Mesothelial cell of epicardium (in vitro differentiated cells): Measurements from ENCODE around the gene ACBD3. TPM values are rescaled to one million over a fixed set of nuclear protein-coding genes. Genes with fewer than 3 reads are reported as not detected.
A peak's percentile ranks its signal among the peaks of the same experiment; 100 is the strongest.

Experiments
- DNase-seq, 2 experiments: peaks; one replicate each; pipeline ENCODE4 v3.0.0; 2021; ENCODE audit warnings: low spot score in 2 of 2; ENCODE audit not compliant: unreplicated experiment in 2 of 2
- H3K27ac Mint-ChIP-seq: 2 replicates; pipeline ENCODE4 v1.8.0; 2021; ENCODE audit warnings: mixed read lengths
- H3K27me3 Mint-ChIP-seq: 2 replicates; pipeline ENCODE4 v1.8.0; 2021; ENCODE audit warnings: low read depth, mixed read lengths
- H3K36me3 Mint-ChIP-seq: 2 replicates; pipeline ENCODE4 v1.8.0; 2021; ENCODE audit warnings: mixed read lengths
- H3K4me1 Mint-ChIP-seq: 2 replicates; pipeline ENCODE4 v1.8.0; 2021; ENCODE audit warnings: mixed read lengths
- H3K4me3 Mint-ChIP-seq: 2 replicates; pipeline ENCODE4 v1.8.0; 2021; ENCODE audit warnings: mild to moderate bottlenecking, moderate library complexity, mixed read lengths
- H3K9me3 Mint-ChIP-seq: 2 replicates; pipeline ENCODE4 v1.8.0; 2021; ENCODE audit warnings: mixed read lengths
- total RNA-seq: library from RNA; stranded (reverse); gene quantifications from 3 replicates; pipeline ENCODE4 v1.2.1, GENCODE V29; 2021
- TF ChIP-seq, protein P1 (sequence below): fragments of 200-600 bp; sonication (generic); IDR thresholded peaks from one replicate; pipeline ENCODE4 v1.5.0; 2021; ENCODE audit warnings: antibody characterized with exemption; ENCODE audit not compliant: unreplicated experiment

The ACBD3 gene
- total RNA-seq, 1 donor from 2014 or later, result 44.7 TPM

DNA sequence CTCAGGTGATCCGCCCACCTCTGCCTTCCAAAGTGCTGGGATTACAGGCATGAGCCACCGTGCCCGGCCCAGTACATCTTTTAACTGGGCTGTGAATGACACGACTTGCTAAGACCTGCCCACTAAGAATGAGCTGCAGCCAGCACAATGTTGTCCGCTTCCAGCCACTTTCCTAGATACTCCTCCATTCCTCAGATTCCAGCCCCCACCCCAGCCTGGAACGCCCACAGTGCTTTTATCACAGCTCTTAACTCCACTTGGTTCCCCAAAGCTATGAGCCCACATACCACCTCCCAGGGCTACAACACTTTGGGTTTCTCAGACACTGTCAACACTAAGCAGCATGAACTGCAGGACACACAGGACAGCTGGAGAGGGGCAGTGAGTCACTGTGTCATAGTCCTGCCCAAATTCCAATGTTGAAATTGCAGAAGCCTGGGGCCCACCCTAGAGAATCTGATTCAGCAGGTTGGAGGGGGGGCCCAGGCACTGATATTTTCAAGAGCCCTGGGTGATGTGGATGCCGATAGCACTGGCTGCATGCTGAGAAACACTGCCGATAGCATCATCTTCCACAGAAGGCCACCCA lies 58.0 kb downstream of the ACBD3 start:
- TF ChIP-seq, protein P1, sequence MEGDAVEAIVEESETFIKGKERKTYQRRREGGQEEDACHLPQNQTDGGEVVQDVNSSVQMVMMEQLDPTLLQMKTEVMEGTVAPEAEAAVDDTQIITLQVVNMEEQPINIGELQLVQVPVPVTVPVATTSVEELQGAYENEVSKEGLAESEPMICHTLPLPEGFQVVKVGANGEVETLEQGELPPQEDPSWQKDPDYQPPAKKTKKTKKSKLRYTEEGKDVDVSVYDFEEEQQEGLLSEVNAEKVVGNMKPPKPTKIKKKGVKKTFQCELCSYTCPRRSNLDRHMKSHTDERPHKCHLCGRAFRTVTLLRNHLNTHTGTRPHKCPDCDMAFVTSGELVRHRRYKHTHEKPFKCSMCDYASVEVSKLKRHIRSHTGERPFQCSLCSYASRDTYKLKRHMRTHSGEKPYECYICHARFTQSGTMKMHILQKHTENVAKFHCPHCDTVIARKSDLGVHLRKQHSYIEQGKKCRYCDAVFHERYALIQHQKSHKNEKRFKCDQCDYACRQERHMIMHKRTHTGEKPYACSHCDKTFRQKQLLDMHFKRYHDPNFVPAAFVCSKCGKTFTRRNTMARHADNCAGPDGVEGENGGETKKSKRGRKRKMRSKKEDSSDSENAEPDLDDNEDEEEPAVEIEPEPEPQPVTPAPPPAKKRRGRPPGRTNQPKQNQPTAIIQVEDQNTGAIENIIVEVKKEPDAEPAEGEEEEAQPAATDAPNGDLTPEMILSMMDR, result no peak
- Mint-ChIP-seq H3K9me3 (peaks cover 5% of the 10 kb centered on the region), H3K36me3 (no peaks in the 10 kb centered on the region), H3K27ac (peak overlapping the region; percentile 89), H3K4me3 (no peak overlapping the region), H3K27me3 (peaks cover 2% of the 10 kb centered on the region), H3K4me1 (peaks cover 26% of the 10 kb centered on the region)
- DNase-seq, result no peak

DNA sequence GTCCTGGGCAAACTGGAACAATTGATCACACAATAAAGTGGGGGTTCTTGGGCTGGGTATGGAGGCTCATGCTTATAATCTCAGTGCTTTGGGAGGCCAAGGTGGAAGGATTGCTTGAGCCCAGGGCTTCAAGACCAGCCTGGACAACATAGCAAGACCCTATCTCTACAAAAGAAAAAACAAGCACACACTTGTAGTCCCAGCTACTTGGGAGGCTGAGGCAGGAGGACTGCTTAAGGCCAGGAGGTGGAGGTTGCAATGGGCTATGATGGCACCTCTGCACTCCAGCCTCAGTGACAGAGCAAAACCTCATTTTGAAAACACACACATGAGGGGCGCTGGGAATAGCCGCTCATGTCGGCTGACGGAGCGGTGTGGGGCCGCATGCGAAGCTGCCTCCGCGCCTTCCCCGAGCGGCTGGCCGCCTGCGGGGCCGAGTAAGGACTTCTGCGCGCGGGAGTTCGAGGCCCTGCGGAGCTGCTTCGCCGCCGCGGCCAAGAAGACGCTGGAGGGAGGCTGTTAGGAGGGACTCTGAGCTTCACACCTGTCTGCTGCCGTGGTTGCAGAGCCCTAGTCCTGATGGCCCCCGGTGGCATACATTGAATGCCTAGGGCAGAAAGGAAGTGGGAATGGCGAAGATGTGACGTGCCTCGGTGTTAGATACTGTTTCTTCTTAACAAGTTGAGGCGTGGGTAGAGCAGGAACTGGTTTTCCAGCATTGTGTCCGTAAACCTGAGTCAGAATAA lies 59.5 kb downstream of the ACBD3 start:
- H3K4me1 Mint-ChIP-seq, result peaks cover 22% of the 10 kb centered on the region
- peaks cover 5% of the 10 kb centered on the region for H3K9me3 Mint-ChIP-seq
- TF ChIP-seq, protein P1, result no peak
- H3K27ac Mint-ChIP-seq, result peak overlapping the region; percentile 76
- no peak for DNase-seq
- H3K36me3 Mint-ChIP-seq, result no peaks in the 10 kb centered on the region
- H3K27me3 Mint-ChIP-seq, result peaks cover 7% of the 10 kb centered on the region
- H3K4me3 Mint-ChIP-seq, result no peak overlapping the region

DNA sequence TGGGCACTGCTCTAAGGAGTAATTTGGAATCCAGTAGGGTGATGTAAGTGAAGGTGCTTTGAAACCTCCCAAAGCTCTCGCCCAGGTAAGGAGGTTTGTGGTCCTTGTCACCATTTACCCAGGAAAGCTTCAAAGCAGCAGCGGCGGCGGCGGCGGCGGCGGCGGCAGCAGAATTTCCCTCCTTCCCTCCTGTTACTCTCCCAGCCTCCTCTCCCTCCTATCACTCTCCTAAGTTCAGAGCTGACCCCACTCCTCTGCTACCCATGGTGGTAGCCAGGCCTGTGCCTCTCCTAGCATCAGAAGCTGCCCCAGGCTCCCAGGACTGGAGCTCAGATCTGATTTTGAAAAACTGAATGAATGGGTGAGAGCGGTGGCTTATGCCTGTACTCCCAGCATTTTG lies 60.7 kb downstream of the ACBD3 start:
- DNase-seq, result no peak
- H3K36me3 Mint-ChIP-seq, result no peaks in the 10 kb centered on the region
- TF ChIP-seq, protein P1, result no peak
- peaks cover 4% of the 10 kb centered on the region for H3K9me3 Mint-ChIP-seq
- H3K27ac Mint-ChIP-seq, result no peak overlapping the region
- H3K27me3 Mint-ChIP-seq, result peaks cover 7% of the 10 kb centered on the region
- no peak overlapping the region for H3K4me3 Mint-ChIP-seq
- peaks cover 26% of the 10 kb centered on the region for H3K4me1 Mint-ChIP-seq

DNA sequence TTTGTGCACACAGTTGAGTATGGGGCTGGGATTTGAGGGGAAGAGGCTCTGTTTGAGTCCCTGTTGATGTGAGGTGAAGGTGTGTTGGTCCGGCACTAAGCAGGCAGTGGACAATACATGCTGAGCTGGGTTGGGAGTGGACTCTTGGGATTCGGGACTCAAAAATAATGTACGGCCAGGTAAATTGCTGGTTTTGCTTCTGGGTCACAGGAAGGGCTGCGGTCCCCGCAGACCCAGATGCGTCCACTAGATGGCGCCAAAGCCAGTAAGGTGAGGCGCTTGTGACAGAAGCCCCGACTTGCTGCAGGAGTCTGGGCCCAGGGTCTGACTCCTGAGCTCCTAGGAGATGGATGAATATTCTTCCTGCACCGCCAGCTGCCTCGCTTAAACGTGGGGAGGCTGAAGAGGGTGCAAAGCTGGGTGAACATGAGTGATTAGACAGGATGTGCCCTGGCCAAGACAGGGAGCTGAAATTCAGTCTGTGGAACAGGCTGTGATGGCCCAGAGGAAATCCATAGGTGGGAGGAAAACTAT lies 61.4 kb downstream of the ACBD3 start:
- Mint-ChIP-seq H3K27ac (no peak overlapping the region), H3K27me3 (peaks cover 7% of the 10 kb centered on the region), H3K4me1 (peaks cover 28% of the 10 kb centered on the region), H3K9me3 (no peaks in the 10 kb centered on the region), H3K4me3 (no peak overlapping the region), H3K36me3 (no peaks in the 10 kb centered on the region)
- peak; percentile 81 to 97 for DNase-seq
- TF ChIP-seq, protein P1, result peak; percentile 92

DNA sequence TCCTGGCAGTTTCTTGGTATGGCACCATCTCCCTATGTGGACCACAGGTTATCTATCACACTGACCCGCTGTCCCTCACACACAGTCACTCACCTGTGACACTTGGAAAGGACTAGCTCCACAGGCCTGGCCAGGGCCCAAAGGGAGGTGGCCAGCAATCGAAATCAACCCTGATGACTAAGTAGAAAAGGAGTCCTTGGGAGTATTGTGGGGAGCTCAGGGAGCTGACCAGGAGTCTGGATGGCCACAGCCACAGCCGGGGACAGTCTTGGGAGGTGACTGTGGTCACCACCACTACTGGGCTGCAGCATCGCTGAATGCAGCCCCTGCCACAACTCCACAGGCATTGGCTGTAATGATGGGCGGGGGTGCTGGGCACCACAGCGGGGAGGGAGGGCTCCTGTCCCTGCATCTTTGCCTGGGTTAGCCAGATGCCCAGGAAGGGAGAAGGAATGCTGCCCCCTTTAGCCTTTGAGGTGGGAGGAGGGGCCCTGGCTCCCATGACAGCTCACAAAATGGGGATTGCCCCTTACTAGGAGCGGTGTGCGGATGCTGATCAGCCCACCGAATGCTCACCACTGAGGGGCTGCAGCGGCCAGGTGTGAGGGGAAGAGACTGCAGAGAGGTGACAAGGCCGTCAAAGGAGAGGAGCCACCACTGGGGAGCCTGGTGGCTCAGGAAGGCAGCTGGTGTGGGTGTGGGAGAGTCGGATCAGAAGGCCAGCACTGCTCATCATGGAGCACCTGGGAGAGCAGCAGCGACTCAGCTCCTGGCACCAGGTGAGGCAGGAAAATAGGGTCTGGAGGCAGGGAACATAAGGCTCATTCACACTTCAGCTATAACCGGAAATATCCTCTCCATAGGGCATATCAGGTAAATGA lies 62.7 kb downstream of the ACBD3 start:
- Mint-ChIP-seq H3K27ac (no peak overlapping the region), H3K4me1 (peaks cover 28% of the 10 kb centered on the region), H3K36me3 (no peaks in the 10 kb centered on the region), H3K27me3 (peaks cover 7% of the 10 kb centered on the region), H3K4me3 (peak overlapping the region; percentile 72), H3K9me3 (no peaks in the 10 kb centered on the region)
- no peak for DNase-seq
- TF ChIP-seq, protein P1, result no peak
